CD14-positive monocyte (primary cell): ENCODE data around the gene PDCD11. TPM values are rescaled to one million over a fixed set of nuclear protein-coding genes. Genes with fewer than 3 reads are reported as not detected.

Experiments
- DNase-seq, 3 donors: peaks; one replicate each; pipeline ENCODE4 v3.0.0-alpha.2; 2011 to 2022
- H2AFZ ChIP-seq: 2 replicates; pipeline ENCODE4 v1.6.0; 2012; ENCODE audit warnings: mild to moderate bottlenecking, low read depth, low read length, inconsistent platforms; ENCODE audit not compliant: insufficient read depth, poor library complexity, severe bottlenecking
- H3K27ac ChIP-seq, 2 donors: 1 replicate in 1 of 2; 2 replicates in 1 of 2; pipeline ENCODE4 v1.5.1; 2012 to 2013; ENCODE audit warnings: low read length in 2 of 2, control low read depth in 1 of 2, inconsistent platforms in 1 of 2, low read depth in 1 of 2, mild to moderate bottlenecking in 1 of 2
- H3K27me3 ChIP-seq, 2 donors: one replicate each; pipeline versions ENCODE4 v1.6.0 to v1.6.1; 2011 to 2013; ENCODE audit warnings: low read length in 2 of 2; ENCODE audit not compliant: control insufficient read depth in 2 of 2, insufficient read depth in 2 of 2
- H3K36me3 ChIP-seq, 2 donors: replicated peaks in 1 of 2; 1 replicate in 1 of 2; 2 replicates in 1 of 2; pipeline versions ENCODE4 v1.5.1 to v1.6.1; 2012 to 2013; ENCODE audit warnings: low read length in 2 of 2, control low read depth in 1 of 2, inconsistent platforms in 1 of 2, mild to moderate bottlenecking in 1 of 2; ENCODE audit not compliant: insufficient read depth in 2 of 2, control insufficient read depth in 1 of 2
- H3K4me1 ChIP-seq, 2 donors: 1 replicate in 1 of 2; 2 replicates in 1 of 2; pipeline versions ENCODE4 v1.5.1 to v1.6.1; 2012 to 2013; ENCODE audit warnings: low read length in 2 of 2, control low read depth in 1 of 2, inconsistent platforms in 1 of 2, mild to moderate bottlenecking in 1 of 2, moderate library complexity in 1 of 2; ENCODE audit not compliant: insufficient read depth in 2 of 2, control insufficient read depth in 1 of 2
- H3K4me2 ChIP-seq: replicated peaks from 2 replicates; pipeline ENCODE3; 2012; ENCODE audit warnings: low read length, moderate library complexity, mild to moderate bottlenecking; ENCODE audit not compliant: poor library complexity, severe bottlenecking; ENCODE audit errors: extremely low read depth
- H3K4me3 ChIP-seq, 3 experiments: fragments of 200-600 bp in 1 of 3; sonication (generic) in 1 of 3; replicated peaks in 1 of 3; 1 replicate in 2 of 3; 2 replicates in 1 of 3; pipeline ENCODE4 v1.5.1; 2011 to 2013; ENCODE audit warnings: low read length in 3 of 3, mild to moderate bottlenecking in 3 of 3, control low read depth in 2 of 3, low read depth in 2 of 3, inconsistent platforms in 1 of 3, moderate library complexity in 1 of 3
- H3K79me2 ChIP-seq: 2 replicates; pipeline ENCODE4 v1.6.0; 2012; ENCODE audit warnings: mild to moderate bottlenecking, control low read depth, inconsistent platforms, low read length, moderate library complexity; ENCODE audit not compliant: insufficient read depth
- H3K9ac ChIP-seq: 2 replicates; pipeline ENCODE4 v1.6.0; 2017; ENCODE audit warnings: low read length, mild to moderate bottlenecking; ENCODE audit not compliant: insufficient read depth, poor library complexity, severe bottlenecking
- H3K9me3 ChIP-seq, 2 donors: replicated peaks in 1 of 2; 1 replicate in 1 of 2; 2 replicates in 1 of 2; pipeline versions ENCODE4 v1.5.1 to v1.6.1; 2012 to 2013; ENCODE audit warnings: low read length in 2 of 2, control low read depth in 1 of 2; ENCODE audit not compliant: control insufficient read depth in 1 of 2, insufficient read depth in 1 of 2
- H4K20me1 ChIP-seq: 2 replicates; pipeline ENCODE4 v1.6.0; 2012; ENCODE audit warnings: mild to moderate bottlenecking, low read length, control low read depth, moderate library complexity; ENCODE audit not compliant: insufficient read depth
- H3K27ac Mint-ChIP-seq, 7 donors: one replicate each; pipeline ENCODE4 v1.8.0; 2020; ENCODE audit warnings: mild to moderate bottlenecking in 7 of 7, mixed read lengths in 7 of 7, moderate library complexity in 6 of 7, inconsistent platforms in 2 of 7
- H3K27me3 Mint-ChIP-seq, 3 donors: one replicate each; pipeline ENCODE4 v1.8.0; 2021 to 2022; ENCODE audit warnings: low read depth in 3 of 3, mild to moderate bottlenecking in 3 of 3, mixed read lengths in 3 of 3, moderate library complexity in 3 of 3, inconsistent platforms in 1 of 3
- H3K36me3 Mint-ChIP-seq, 2 donors: one replicate each; pipeline ENCODE4 v1.8.0; 2020; ENCODE audit warnings: mixed read lengths in 2 of 2, inconsistent platforms in 1 of 2, mild to moderate bottlenecking in 1 of 2
- H3K4me1 Mint-ChIP-seq: one replicate; pipeline ENCODE4 v1.8.0; 2020; ENCODE audit warnings: mild to moderate bottlenecking, mixed read lengths
- H3K4me3 Mint-ChIP-seq, 2 donors: one replicate each; pipeline ENCODE4 v1.8.0; 2020; ENCODE audit warnings: mild to moderate bottlenecking in 2 of 2, mixed read lengths in 2 of 2, moderate library complexity in 1 of 2
- H3K9me3 Mint-ChIP-seq, 7 donors: one replicate each; pipeline ENCODE4 v1.8.0; 2020 to 2022; ENCODE audit warnings: mixed read lengths in 7 of 7, mild to moderate bottlenecking in 6 of 7, moderate library complexity in 6 of 7, inconsistent platforms in 2 of 7
- CTCF ChIP-seq: fragments of 200-600 bp; IDR thresholded peaks from one replicate; pipeline ENCODE4 v1.8.0; 2022; ENCODE audit warnings: antibody characterized with exemption, mild to moderate bottlenecking
- WGBS: methylation state at CpG from one replicate; pipeline ENCODE4 v1.1.5; 2013; ENCODE audit warnings: missing lambda C conversion rate; ENCODE audit not compliant: insufficient coverage; 5-methylcytosine and 5-hydroxymethylcytosine counted together
- intact Hi-C, 2 donors: fragments of 100-400 bp; cut with micrococcal nuclease; formaldehyde crosslinking; loops; one replicate each; pipeline versions ENCODE4 v1.15.0 to v1.15.1; 2023
- polyA plus RNA-seq, 3 donors: library from polyadenylated mRNA; depleted of rRNA in 1 of 3; unstranded in 2 of 3; stranded (reverse) in 1 of 3; fragments of 300-500 nt in 2 of 3; fragments of >200 nt in 1 of 3; fragmentation: Illumina TruSeq in 2 of 3; gene quantifications; 1 replicate in 2 of 3; 2 replicates in 1 of 3; pipeline ENCODE4 v1.2.3, GENCODE V29; 2012 to 2021

Gene PDCD11
- polyA plus RNA-seq, 3 donors = 2.9 to 9.7 (median 3.3) TPM

GRCh38 chr10:103397191-103397825, 882 bp downstream of the PDCD11 start:
- peaks cover 54% of the 10 kb centered on the region for H3K79me2 ChIP-seq
- DNase-seq = no peak
- no peaks in the 10 kb centered on the region for H3K9me3 ChIP-seq
- peak overlapping the region; percentile 92 to 95 for H3K4me3 Mint-ChIP-seq
- no peaks in the 10 kb centered on the region for H3K9me3 Mint-ChIP-seq
- peaks cover 9% of the 10 kb centered on the region for H4K20me1 ChIP-seq
- 86% methylated on average over 15 of the region's 19 CpGs for WGBS
- H3K4me1 Mint-ChIP-seq = peaks cover 40% of the 10 kb centered on the region
- peak overlapping the region in 1 of 2 donors; percentile 85 for H3K27ac ChIP-seq
- peak overlapping the region; percentile 68 to 88 (median 78) for H3K4me3 ChIP-seq
- H3K4me2 ChIP-seq = peak overlapping the region; percentile 89
- H3K27me3 Mint-ChIP-seq = no peaks in the 10 kb centered on the region
- no peaks in the 10 kb centered on the region for H3K27me3 ChIP-seq
- intact Hi-C loops = loop anchor here in 1 of 2 donors (2.0 to 10.0 kb wide), 2 partner anchors 29 to 653 kb away; partner anchors contain the start of gene WBP1L
- peaks cover 26 to 40% of the 10 kb centered on the region in 2 donors for H3K4me1 ChIP-seq
- H3K36me3 ChIP-seq = peaks cover 27 to 51% of the 10 kb centered on the region in 2 donors
- H2AFZ ChIP-seq = peak overlapping the region; percentile 94
- H3K9ac ChIP-seq = no peak overlapping the region
- no peak for TF ChIP-seq CTCF
- peak overlapping the region in 6 of 7 donors; percentile 88 to 96 (median 92) for H3K27ac Mint-ChIP-seq
- peaks cover 34 to 47% of the 10 kb centered on the region in 2 donors for H3K36me3 Mint-ChIP-seq

DNA sequence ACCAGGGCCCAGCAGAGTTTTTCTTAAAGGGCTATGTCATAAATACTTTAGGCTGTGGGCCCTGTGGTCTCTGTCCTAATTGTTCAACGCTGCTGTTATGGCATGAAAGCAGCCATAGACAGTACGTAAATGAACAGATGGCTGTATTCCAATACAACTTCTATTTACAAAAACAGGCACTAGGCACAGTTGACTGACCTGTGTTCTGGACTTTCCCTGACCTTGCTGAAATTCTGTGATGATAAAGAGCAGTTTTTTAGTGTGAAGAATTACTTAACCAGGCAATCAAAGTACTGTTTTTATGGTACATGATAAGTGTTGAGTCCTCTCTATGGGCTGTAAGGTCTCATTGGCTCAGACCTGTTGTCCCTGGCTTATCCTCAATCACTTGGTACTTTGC, 17.1 kb downstream of the PDCD11 start:
- TF ChIP-seq CTCF = no peak
- no peak overlapping the region for H3K4me3 ChIP-seq
- H3K27me3 ChIP-seq = no peaks in the 10 kb centered on the region
- H3K9me3 ChIP-seq = no peaks in the 10 kb centered on the region
- H3K9ac ChIP-seq = no peak overlapping the region
- H2AFZ ChIP-seq = no peak overlapping the region
- Mint-ChIP-seq H3K4me3 (no peak overlapping the region), H3K9me3 (no peaks in the 10 kb centered on the region), H3K27ac (no peak overlapping the region), H3K4me1 (no peaks in the 10 kb centered on the region), H3K36me3 (peaks cover 77 to 94% of the 10 kb centered on the region in 2 donors), H3K27me3 (no peaks in the 10 kb centered on the region)
- H3K36me3 ChIP-seq = peaks cover 84 to 99% of the 10 kb centered on the region in 2 donors
- no peak overlapping the region for H3K4me2 ChIP-seq
- DNase-seq = no peak
- no CpG with 5 or more reads among the region's 2 CpGs for WGBS
- intact Hi-C loops = no loop called here
- H3K27ac ChIP-seq = no peak overlapping the region
- H4K20me1 ChIP-seq = no peaks in the 10 kb centered on the region
- H3K79me2 ChIP-seq = no peaks in the 10 kb centered on the region
- no peaks in the 10 kb centered on the region for H3K4me1 ChIP-seq
